ENCODE results near the gene MAP7D1. TPM values are rescaled to one million over a fixed set of nuclear protein-coding genes. Genes with fewer than 3 reads are reported as not detected.
A peak's percentile ranks its signal among the peaks of the same experiment; 100 is the strongest.

MAP7D1 gene
- total RNA-seq, 4 donors from 2014 or later: 376 to 967 (median 474) TPM

- peak overlapping the region; percentile 97 to 100 (median 99) for H3K27ac ChIP-seq
- in situ Hi-C loops (cut with MboI; ENCODE audit: low sequenced_read_pairs in 4 of 4): no loop called here
- peaks cover 85 to 93% of the 10 kb centered on the region in 2 donors for H3K4me1 ChIP-seq
- no peaks in the 10 kb centered on the region for H3K9me3 ChIP-seq
- no peak for TF ChIP-seq POLR2A (IDR thresholded peaks at IDR 0.05)
- no peak for TF ChIP-seq CTCF (IDR thresholded peaks at IDR 0.05 in 4 of 5, conservative IDR thresholded peaks at IDR 0.05 in 1 of 5)
- H3K4me3 ChIP-seq: no peak overlapping the region
- no peak for DNase-seq
- intact Hi-C loops (cut with DNase I; ENCODE audit: low total_unique reads): no loop called here
- H3K36me3 ChIP-seq: peaks cover 0 to 56% of the 10 kb centered on the region in 2 donors
- H3K27me3 ChIP-seq: no peaks in the 10 kb centered on the region
- ATAC-seq: no peak
These were observed 17.0 kb downstream of the MAP7D1 start for GRCh38 chr1:36172983-36173382.

- Histone ChIP-seq H3K36me3 (peaks cover 0 to 74% of the 10 kb centered on the region in 2 donors), H3K27ac (peak overlapping the region; percentile 97 to 100 (median 99)), H3K4me3 (no peak overlapping the region), H3K9me3 (no peaks in the 10 kb centered on the region), H3K27me3 (no peaks in the 10 kb centered on the region), H3K4me1 (peaks cover 68 to 76% of the 10 kb centered on the region in 2 donors)
- no peak for TF ChIP-seq POLR2A (IDR thresholded peaks at IDR 0.05)
- no peak for TF ChIP-seq CTCF (IDR thresholded peaks at IDR 0.05 in 4 of 5, conservative IDR thresholded peaks at IDR 0.05 in 1 of 5)
- no peak for DNase-seq
- ATAC-seq: peak in 1 of 2 donors; percentile 4
- in situ Hi-C loops (cut with MboI; ENCODE audit: low sequenced_read_pairs in 4 of 4): loop anchor here in 1 of 4 donors (25.0 kb wide), 1 partner anchor 113 kb away; no protein-coding TSS in a partner anchor
- intact Hi-C loops (cut with DNase I; ENCODE audit: low total_unique reads): loop anchor here (1.0 kb wide), 1 partner anchor 25 kb away; the partner anchor contains the start of gene TRAPPC3
These were observed 18.8 kb downstream of the MAP7D1 start for GRCh38 chr1:36174713-36175112.

DNA sequence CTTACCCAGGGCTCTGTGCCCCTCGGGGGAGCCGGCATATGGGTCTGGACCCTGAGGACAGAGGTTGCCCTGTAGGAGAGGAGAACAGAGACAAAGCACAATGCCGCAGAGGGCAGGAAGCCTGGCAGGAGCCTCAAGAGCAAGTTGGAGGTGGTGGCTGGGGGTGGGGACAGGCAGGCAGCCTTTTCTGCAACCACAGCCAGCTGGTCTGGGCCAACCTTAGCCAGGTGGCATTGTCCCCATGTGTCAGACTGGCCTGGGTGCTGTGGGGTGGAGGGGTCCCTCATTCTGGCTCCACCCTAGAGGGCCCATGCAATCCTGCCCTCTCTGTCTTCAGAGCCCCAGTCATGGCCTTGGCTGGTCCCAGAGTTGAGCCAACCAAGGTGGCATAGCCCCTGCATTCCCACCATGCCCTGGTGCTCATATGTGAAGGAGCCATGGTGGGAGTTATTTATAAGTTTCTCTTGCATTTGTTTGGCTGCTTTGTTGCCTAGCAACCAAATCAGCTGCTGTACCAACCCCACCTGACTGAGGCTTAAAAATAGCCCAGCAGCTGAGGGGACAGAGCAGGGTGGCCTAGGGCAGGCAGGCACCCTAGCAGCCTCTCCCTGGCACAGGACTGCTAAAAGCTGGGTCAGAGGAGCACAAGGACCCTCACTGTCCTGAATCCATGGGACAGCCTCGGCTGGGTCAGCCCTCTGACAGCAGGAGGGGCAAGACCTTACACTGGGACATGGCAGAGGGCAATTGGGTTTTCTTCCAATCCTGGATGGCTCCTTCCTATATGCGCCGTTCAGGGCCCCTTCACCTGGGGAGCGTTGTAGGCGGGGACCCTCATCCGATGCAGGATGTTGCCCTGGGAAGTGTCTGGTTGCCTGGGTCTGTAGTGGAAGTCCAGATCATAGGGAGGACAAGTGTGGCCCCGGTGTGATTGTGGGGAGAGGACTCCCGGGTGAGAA, 19.5 kb downstream of the MAP7D1 start:
- intact Hi-C loops (cut with DNase I; ENCODE audit: low total_unique reads): loop anchor here (1.0 kb wide), 1 partner anchor 26 kb away; the partner anchor contains the start of gene TRAPPC3
- TF ChIP-seq CTCF (IDR thresholded peaks at IDR 0.05 in 4 of 5, conservative IDR thresholded peaks at IDR 0.05 in 1 of 5) (no peak), POLR2A (IDR thresholded peaks at IDR 0.05) (peak; percentile 80 to 85)
- Histone ChIP-seq H3K9me3 (no peaks in the 10 kb centered on the region), H3K27me3 (no peaks in the 10 kb centered on the region), H3K4me1 (peaks cover 61 to 69% of the 10 kb centered on the region in 2 donors), H3K4me3 (peak overlapping the region in 2 of 4 donors; percentile 16 to 22), H3K27ac (peak overlapping the region; percentile 97 to 100 (median 99)), H3K36me3 (peaks cover 0 to 81% of the 10 kb centered on the region in 2 donors)
- in situ Hi-C loops (cut with MboI; ENCODE audit: low sequenced_read_pairs in 4 of 4): loop anchor here in 1 of 4 donors (25.0 kb wide), 1 partner anchor 112 kb away; no protein-coding TSS in a partner anchor
- DNase-seq: peak; percentile 87 to 94
- ATAC-seq: peak; percentile 93

DNA sequence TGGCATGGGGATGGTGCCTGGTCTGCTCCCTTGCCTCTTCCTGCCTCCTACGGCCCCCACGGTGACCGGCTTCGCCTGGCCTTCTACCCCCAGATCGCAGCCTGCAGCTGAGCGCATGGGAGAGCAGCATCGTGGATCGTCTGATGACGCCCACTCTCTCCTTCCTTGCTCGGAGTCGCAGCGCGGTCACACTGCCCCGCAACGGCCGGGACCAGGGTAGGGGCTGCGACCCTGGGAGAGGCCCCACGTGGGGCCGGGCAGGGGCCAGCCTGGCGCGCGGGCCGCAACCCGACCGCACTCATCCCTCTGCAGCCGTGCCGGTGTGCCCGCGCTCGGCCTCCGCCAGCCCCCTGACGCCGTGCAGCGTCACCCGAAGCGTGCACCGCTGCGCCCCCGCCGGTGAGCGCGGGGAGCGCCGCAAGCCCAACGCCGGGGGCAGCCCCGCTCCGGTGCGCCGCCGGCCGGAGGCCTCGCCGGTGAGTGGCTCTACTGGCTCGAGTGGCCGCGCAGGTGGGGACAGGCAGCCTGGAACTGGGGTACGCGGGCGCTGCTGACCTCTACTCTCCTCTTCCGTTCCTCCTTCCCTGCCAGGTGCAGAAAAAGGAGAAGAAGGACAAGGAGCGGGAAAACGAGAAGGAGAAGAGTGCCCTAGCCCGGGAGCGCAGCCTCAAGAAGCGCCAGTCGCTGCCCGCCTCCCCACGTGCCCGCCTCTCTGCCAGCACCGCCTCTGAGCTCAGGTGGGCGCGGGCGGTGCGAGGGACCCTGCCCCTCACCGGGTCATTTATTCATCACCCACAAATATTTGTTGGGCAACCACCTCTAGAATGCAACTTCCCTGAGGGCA, 20.4 kb downstream of the MAP7D1 start:
- peaks cover 0 to 84% of the 10 kb centered on the region in 2 donors for H3K36me3 ChIP-seq
- H3K4me1 ChIP-seq: peaks cover 52 to 59% of the 10 kb centered on the region in 2 donors
- H3K27ac ChIP-seq: peak overlapping the region; percentile 97 to 100 (median 99)
- DNase-seq (no peak), ATAC-seq (no peak)
- H3K4me3 ChIP-seq: peak overlapping the region in 2 of 4 donors; percentile 16 to 22
- H3K9me3 ChIP-seq: no peaks in the 10 kb centered on the region
- intact Hi-C loops (cut with DNase I; ENCODE audit: low total_unique reads): no loop called here
- in situ Hi-C loops (cut with MboI; ENCODE audit: low sequenced_read_pairs in 4 of 4): loop anchor here in 1 of 4 donors (25.0 kb wide), 1 partner anchor 111 kb away; no protein-coding TSS in a partner anchor
- TF ChIP-seq POLR2A (IDR thresholded peaks at IDR 0.05): no peak
- TF ChIP-seq CTCF (IDR thresholded peaks at IDR 0.05 in 4 of 5, conservative IDR thresholded peaks at IDR 0.05 in 1 of 5): peak in 2 of 5 experiments; percentile 9 to 30
- H3K27me3 ChIP-seq: no peaks in the 10 kb centered on the region
